GM23338 (cell line): ENCODE data around the gene F7.

ENCODE experiments used
- EZH2 ChIP-seq: fragments of 200-600 bp; sonication (generic); IDR thresholded peaks from one replicate; pipeline ENCODE4 v1.8.0; 2017; ENCODE audit warnings: antibody characterized with exemption, mild to moderate bottlenecking, low read depth; ENCODE audit not compliant: unreplicated experiment
- EZH2phosphoT487 ChIP-seq: fragments of 200-600 bp; sonication (generic); IDR thresholded peaks from one replicate; pipeline ENCODE4 v1.8.1; 2018; ENCODE audit warnings: antibody characterized with exemption; ENCODE audit not compliant: unreplicated experiment
- REST ChIP-seq: IDR thresholded peaks from one replicate; pipeline ENCODE4 v1.6.1; 2018; ENCODE audit warnings: antibody characterized with exemption; ENCODE audit not compliant: unreplicated experiment
- STAT1 ChIP-seq: IDR thresholded peaks from one replicate; pipeline ENCODE4 v1.6.1; 2016; ENCODE audit warnings: antibody characterized with exemption; ENCODE audit not compliant: unreplicated experiment
- TF ChIP-seq, protein P1 (sequence below), 2 experiments: fragments of 200-600 bp in 1 of 2; sonication (generic) in 1 of 2; conservative IDR thresholded peaks; 2 replicates each; pipeline versions ENCODE4 v1.5.1 to v1.6.1; 2016 to 2017; ENCODE audit warnings: antibody characterized with exemption in 2 of 2, low read depth in 2 of 2, mild to moderate bottlenecking in 2 of 2, moderate library complexity in 1 of 2

DNA sequence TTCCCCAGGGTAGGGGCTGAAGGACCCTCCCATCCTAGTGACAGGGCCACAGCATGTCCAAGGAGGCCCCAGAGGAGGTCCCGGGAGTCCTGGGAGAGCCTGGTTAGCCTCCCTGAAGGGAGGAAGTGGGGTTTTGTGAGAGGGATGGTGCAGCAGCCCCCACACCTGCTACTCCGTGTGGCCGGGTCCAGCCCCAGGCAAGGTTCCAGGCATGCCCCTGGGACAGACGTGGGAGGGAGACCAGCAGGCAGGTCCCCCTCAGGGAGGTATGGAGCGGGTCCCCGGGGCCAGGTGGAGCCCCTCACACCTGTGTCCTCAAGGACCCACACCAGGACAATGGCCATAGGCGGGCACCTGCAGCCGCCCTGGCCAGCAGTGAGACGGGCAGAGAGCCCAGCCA lies 1.9 kb upstream of the F7 start:
- TF ChIP-seq, protein P1, sequence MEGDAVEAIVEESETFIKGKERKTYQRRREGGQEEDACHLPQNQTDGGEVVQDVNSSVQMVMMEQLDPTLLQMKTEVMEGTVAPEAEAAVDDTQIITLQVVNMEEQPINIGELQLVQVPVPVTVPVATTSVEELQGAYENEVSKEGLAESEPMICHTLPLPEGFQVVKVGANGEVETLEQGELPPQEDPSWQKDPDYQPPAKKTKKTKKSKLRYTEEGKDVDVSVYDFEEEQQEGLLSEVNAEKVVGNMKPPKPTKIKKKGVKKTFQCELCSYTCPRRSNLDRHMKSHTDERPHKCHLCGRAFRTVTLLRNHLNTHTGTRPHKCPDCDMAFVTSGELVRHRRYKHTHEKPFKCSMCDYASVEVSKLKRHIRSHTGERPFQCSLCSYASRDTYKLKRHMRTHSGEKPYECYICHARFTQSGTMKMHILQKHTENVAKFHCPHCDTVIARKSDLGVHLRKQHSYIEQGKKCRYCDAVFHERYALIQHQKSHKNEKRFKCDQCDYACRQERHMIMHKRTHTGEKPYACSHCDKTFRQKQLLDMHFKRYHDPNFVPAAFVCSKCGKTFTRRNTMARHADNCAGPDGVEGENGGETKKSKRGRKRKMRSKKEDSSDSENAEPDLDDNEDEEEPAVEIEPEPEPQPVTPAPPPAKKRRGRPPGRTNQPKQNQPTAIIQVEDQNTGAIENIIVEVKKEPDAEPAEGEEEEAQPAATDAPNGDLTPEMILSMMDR (conservative IDR thresholded peaks at IDR 0.05; ENCODE audit: low read depth in 2 of 2): no peak
- TF ChIP-seq REST (no peak), EZH2phosphoT487 (no peak), EZH2 (no peak), STAT1 (no peak)
